ENCODE results near the gene VSIG2. TPM values are rescaled to one million over a fixed set of nuclear protein-coding genes. Genes with fewer than 3 reads are reported as not detected.

Gene VSIG2
- total and polyA plus RNA-seq, 10 of the 15 experiments (the other 5 are each of a cell fraction or from before 2014, with no cell fraction given): 0.13 to 0.31 (median 0.15) TPM; not detected in 5

DNA sequence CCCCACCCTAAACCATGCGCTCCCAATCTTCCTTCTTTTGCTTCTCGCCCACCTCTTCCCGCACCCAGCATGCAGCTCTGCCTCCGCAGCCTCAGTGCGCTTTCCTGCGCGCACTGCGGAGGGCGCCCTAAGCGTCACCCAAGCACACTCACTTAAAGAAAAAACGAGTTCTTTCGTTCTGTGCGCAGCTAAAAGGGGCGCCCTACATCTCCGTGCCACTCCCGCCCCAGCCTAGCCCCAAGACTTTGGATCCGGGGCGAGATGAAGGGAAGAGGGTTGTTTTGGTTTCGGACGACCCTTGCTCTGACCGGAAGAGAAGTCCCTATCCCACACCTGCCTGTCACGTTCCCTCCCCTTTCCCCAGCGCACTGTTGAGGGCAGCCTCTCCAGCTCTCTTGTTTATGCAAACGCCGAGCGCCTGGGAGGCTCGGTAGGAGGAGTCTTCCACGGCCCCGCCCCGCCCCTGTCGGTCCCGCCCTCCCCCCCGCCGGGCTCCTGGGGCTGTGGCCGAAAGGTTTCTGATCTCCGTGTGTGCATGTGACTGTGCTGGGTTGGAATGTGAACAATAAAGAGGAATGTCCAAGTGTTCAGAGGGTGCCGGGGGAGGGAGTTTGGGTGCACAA lies 5.3 kb downstream of the VSIG2 start:
- no peaks in the 10 kb centered on the region for H3K27me3 ChIP-seq (replicated peaks in 1 of 2; ENCODE audit: control insufficient read depth in 2 of 2, insufficient read depth in 2 of 2, low read length in 1 of 2)
- intact Hi-C loops (cut with micrococcal nuclease; ENCODE audit: unreplicated experiment): loop anchor here (1.0 kb wide), 1 partner anchor 12 kb away; no protein-coding TSS in a partner anchor
- peak overlapping the region; percentile 99 for H3K4me2 ChIP-seq (ENCODE audit: control insufficient read depth, insufficient read depth)
- CTCF ChIA-PET: interaction anchor here (0.5 to 12.2 kb wide), 19 partner anchors 10 to 1643 kb away, joined by 3 to 202 read pairs (median 6); partner anchors contain the start of genes ESAM, MSANTD2, SIAE and SPA17
- no peaks in the 10 kb centered on the region for H3K79me2 ChIP-seq (ENCODE audit: control insufficient read depth, insufficient read depth, low read length)
- peak overlapping the region; percentile 53; the same call in 1 of the 2 replicates for H3K27ac ChIP-seq (ENCODE audit: control insufficient read depth, insufficient read depth)
- H4K20me1 ChIP-seq (ENCODE audit: control insufficient read depth, insufficient read depth): no peaks in the 10 kb centered on the region
- peak overlapping the region; percentile 98 for H2AFZ ChIP-seq (ENCODE audit: control insufficient read depth, low read depth, low read length)
- H3K9ac ChIP-seq (ENCODE audit: control insufficient read depth, insufficient read depth, low read length): peak overlapping the region; percentile 68
- H3K4me1 ChIP-seq (ENCODE audit: control insufficient read depth, insufficient read depth, low read length): peaks cover 4% of the 10 kb centered on the region; the same call in 1 of the 2 replicates
- H3K36me3 ChIP-seq (ENCODE audit: control insufficient read depth in 2 of 2, insufficient read depth in 2 of 2, low read length in 1 of 2): no peaks in the 10 kb centered on the region
- H3K4me3 ChIP-seq: peak overlapping the region; percentile 88
- RAD21 ChIA-PET (ENCODE audit: unreplicated experiment): interaction anchor here (0.8 to 2.5 kb wide), 13 partner anchors 9 to 90 kb away, joined by 3 to 34 read pairs (median 7); partner anchors contain the start of genes ESAM, MSANTD2, SIAE and SPA17
- peak; percentile 94 for ATAC-seq
- no TSS peak for BruUV-seq (replicated peaks)
- POLR2A ChIA-PET: interaction anchor here (0.5 to 1.9 kb wide), 9 partner anchors 9 to 124 kb away, joined by 3 to 12 read pairs (median 3); partner anchors contain the start of genes ESAM, MSANTD2, SIAE and SPA17
- peak; percentile 53 for DNase-seq (ENCODE audit: low read depth, low spot score)
- SMC1A ChIA-PET (ENCODE audit: uncharacterized antibody, unreplicated experiment): interaction anchor here (0.6 to 7.0 kb wide), 10 partner anchors 9 to 76 kb away, joined by 3 to 91 read pairs (median 4); partner anchors contain the start of genes ESAM, SIAE and SPA17
- in situ Hi-C loops (cut with MboI): no loop called here
- FAIRE-seq: peak; percentile 71
- WGBS (ENCODE audit: insufficient coverage, insufficient replicate concordance, low lambda C conversion rate, missing lambda C conversion rate): 3% methylated on average over 24 of the region's 37 CpGs
- no peaks in the 10 kb centered on the region for H3K9me3 ChIP-seq (replicated peaks; ENCODE audit: control insufficient read depth, insufficient read depth, low read length)
- TF ChIP-seq GABPA (IDR thresholded peaks at IDR 0.05; ENCODE audit: low read depth) (no peak), TAF1 (IDR thresholded peaks at IDR 0.05; ENCODE audit: borderline replicate concordance, low read depth, low read length) (no peak), TCF7 (IDR thresholded peaks at IDR 0.05; ENCODE audit: borderline replicate concordance) (no peak), EGR1 (IDR thresholded peaks at IDR 0.05; ENCODE audit: borderline replicate concordance in 1 of 2, low read depth in 2 of 2, low read length in 2 of 2) (peak in 1 of 2 experiments; percentile 72; a peak in 2 of 3 replicates), DPF2 (IDR thresholded peaks at IDR 0.05) (peak; percentile 41), SRF (IDR thresholded peaks at IDR 0.05; ENCODE audit: low read depth in 2 of 2, low read length in 2 of 2) (no peak), TCF3 (IDR thresholded peaks at IDR 0.05; ENCODE audit: borderline replicate concordance, insufficient read depth, low read depth, low read length) (no peak), MTA2 (IDR thresholded peaks at IDR 0.05; ENCODE audit: low read depth) (0 out of 2 replicates have a peak, but pooled peaks have one; percentile 28), TARDBP (IDR thresholded peaks at IDR 0.05; ENCODE audit: borderline replicate concordance) (no peak), SMAD5 (IDR thresholded peaks at IDR 0.05; ENCODE audit: low read depth) (no peak), RAD21 (IDR thresholded peaks at IDR 0.05; ENCODE audit: insufficient read depth, low read depth, low read length) (peak; percentile 47), SREBF1 (IDR thresholded peaks at IDR 0.05; ENCODE audit: low read length) (no peak), WRNIP1 (IDR thresholded peaks at IDR 0.05; ENCODE audit: borderline replicate concordance, low read depth, low read length) (no peak), SMC3 (IDR thresholded peaks at IDR 0.05; ENCODE audit: borderline replicate concordance, low read length) (peak; percentile 48; the same call in 1 of the 2 replicates), BRCA1 (IDR thresholded peaks at IDR 0.05; ENCODE audit: low read depth, low read length) (no peak), TCF12 (IDR thresholded peaks at IDR 0.05; ENCODE audit: low read depth, low read length) (no peak)
- TF ChIP-seq, protein P1, sequence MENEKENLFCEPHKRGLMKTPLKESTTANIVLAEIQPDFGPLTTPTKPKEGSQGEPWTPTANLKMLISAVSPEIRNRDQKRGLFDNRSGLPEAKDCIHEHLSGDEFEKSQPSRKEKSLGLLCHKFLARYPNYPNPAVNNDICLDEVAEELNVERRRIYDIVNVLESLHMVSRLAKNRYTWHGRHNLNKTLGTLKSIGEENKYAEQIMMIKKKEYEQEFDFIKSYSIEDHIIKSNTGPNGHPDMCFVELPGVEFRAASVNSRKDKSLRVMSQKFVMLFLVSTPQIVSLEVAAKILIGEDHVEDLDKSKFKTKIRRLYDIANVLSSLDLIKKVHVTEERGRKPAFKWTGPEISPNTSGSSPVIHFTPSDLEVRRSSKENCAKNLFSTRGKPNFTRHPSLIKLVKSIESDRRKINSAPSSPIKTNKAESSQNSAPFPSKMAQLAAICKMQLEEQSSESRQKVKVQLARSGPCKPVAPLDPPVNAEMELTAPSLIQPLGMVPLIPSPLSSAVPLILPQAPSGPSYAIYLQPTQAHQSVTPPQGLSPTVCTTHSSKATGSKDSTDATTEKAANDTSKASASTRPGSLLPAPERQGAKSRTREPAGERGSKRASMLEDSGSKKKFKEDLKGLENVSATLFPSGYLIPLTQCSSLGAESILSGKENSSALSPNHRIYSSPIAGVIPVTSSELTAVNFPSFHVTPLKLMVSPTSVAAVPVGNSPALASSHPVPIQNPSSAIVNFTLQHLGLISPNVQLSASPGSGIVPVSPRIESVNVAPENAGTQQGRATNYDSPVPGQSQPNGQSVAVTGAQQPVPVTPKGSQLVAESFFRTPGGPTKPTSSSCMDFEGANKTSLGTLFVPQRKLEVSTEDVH (IDR thresholded peaks at IDR 0.05; ENCODE audit: low read depth, partially characterized antibody): peak; percentile 27
- TF ChIP-seq, protein P2, sequence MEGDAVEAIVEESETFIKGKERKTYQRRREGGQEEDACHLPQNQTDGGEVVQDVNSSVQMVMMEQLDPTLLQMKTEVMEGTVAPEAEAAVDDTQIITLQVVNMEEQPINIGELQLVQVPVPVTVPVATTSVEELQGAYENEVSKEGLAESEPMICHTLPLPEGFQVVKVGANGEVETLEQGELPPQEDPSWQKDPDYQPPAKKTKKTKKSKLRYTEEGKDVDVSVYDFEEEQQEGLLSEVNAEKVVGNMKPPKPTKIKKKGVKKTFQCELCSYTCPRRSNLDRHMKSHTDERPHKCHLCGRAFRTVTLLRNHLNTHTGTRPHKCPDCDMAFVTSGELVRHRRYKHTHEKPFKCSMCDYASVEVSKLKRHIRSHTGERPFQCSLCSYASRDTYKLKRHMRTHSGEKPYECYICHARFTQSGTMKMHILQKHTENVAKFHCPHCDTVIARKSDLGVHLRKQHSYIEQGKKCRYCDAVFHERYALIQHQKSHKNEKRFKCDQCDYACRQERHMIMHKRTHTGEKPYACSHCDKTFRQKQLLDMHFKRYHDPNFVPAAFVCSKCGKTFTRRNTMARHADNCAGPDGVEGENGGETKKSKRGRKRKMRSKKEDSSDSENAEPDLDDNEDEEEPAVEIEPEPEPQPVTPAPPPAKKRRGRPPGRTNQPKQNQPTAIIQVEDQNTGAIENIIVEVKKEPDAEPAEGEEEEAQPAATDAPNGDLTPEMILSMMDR (IDR thresholded peaks at IDR 0.05 in 2 of 3, conservative IDR thresholded peaks at IDR 0.05 in 1 of 3; ENCODE audit: control insufficient read depth in 2 of 3, extremely low read depth in 1 of 3, insufficient read depth in 1 of 3, low read depth in 3 of 3, low read length in 3 of 3): peak; percentile 66 to 79 (median 78)
